AG04450 (cell line): Measurements from ENCODE around the gene NPFFR1. TPM values are rescaled to one million over a fixed set of nuclear protein-coding genes. Genes with fewer than 3 reads are reported as not detected.

ENCODE experiments used
- CTCF ChIA-PET: fragments of 300-600, 350-600 bp; formaldehyde crosslinking; extraction: SDS; loops from one replicate; lab custom pipeline; 2022; ENCODE audit warnings: antibody characterized with exemption, inconsistent platforms; lab: Charles Lee
- POLR2A ChIA-PET: fragments of 350-600 bp; formaldehyde crosslinking; extraction: SDS; loops from one replicate; lab custom pipeline; 2021; ENCODE audit warnings: antibody characterized with exemption, inconsistent platforms; lab: Yijun Ruan, JAX
- DNase-seq: peaks from one replicate; pipeline ENCODE4 v3.0.0-alpha.2; 2011; ENCODE audit warnings: low read depth, low spot score
- H3K27ac ChIP-seq: one replicate; pipeline ENCODE4 v1.5.1; 2012; ENCODE audit warnings: low read depth, low read length, control low read depth
- H3K27me3 ChIP-seq: one replicate; pipeline ENCODE4 v1.6.0; 2012; ENCODE audit warnings: low read length; ENCODE audit not compliant: control insufficient read depth, insufficient read depth
- H3K4me3 ChIP-seq: 2 replicates; pipeline ENCODE4 v1.5.1; 2011; ENCODE audit warnings: mild to moderate bottlenecking, low read depth, low read length, control low read depth
- H3K9me3 ChIP-seq: 2 replicates; pipeline ENCODE4 v1.5.1; 2012; ENCODE audit warnings: low read length; ENCODE audit not compliant: control insufficient read depth, insufficient read depth
- CTCF ChIP-seq: IDR thresholded peaks from 2 replicates; pipeline ENCODE4 v1.5.1; 2011; ENCODE audit warnings: low read depth, low read length, control low read depth, inconsistent platforms
- polyA plus RNA-seq: library from polyadenylated mRNA; depleted of rRNA; stranded (reverse); fragments of >200 nt; gene quantifications from 2 replicates; pipeline ENCODE4 v1.2.3, GENCODE V29; 2011

The NPFFR1 gene
- polyA plus RNA-seq, 1 experiment: 0.01 TPM

GRCh38 chr10:70323697-70324338 is 40.0 kb upstream of the NPFFR1 start:
- CTCF ChIA-PET: no interaction called here
- Histone ChIP-seq H3K4me3 (no peak overlapping the region), H3K27me3 (no peaks in the 10 kb centered on the region), H3K27ac (no peak overlapping the region), H3K9me3 (no peaks in the 10 kb centered on the region)
- no peak for DNase-seq
- POLR2A ChIA-PET: no interaction called here
- TF ChIP-seq CTCF: no peak

GRCh38 chr10:70323138-70323696 is 39.4 kb upstream of the NPFFR1 start:
- Histone ChIP-seq H3K4me3 (no peak overlapping the region), H3K27ac (no peak overlapping the region), H3K9me3 (no peaks in the 10 kb centered on the region), H3K27me3 (no peaks in the 10 kb centered on the region)
- no peak for DNase-seq
- ChIA-PET CTCF (no interaction called here), POLR2A (no interaction called here)
- TF ChIP-seq CTCF: no peak

GRCh38 chr10:70321897-70322890 is 38.4 kb upstream of the NPFFR1 start:
- ChIA-PET CTCF (no interaction called here), POLR2A (no interaction called here)
- no peak for DNase-seq
- no peak for TF ChIP-seq CTCF
- H3K4me3 ChIP-seq: no peak overlapping the region
- no peaks in the 10 kb centered on the region for H3K27me3 ChIP-seq
- H3K27ac ChIP-seq: no peak overlapping the region
- no peaks in the 10 kb centered on the region for H3K9me3 ChIP-seq

- CTCF ChIA-PET: interaction anchor here (0.7 kb wide), 1 partner anchor 19 kb away, joined by 3 read pairs; no protein-coding TSS in a partner anchor
- H3K27me3 ChIP-seq: no peaks in the 10 kb centered on the region
- no peak overlapping the region for H3K27ac ChIP-seq
- TF ChIP-seq CTCF: no peak
- DNase-seq: no peak
- no peak overlapping the region for H3K4me3 ChIP-seq
- no peaks in the 10 kb centered on the region for H3K9me3 ChIP-seq
- POLR2A ChIA-PET: interaction anchor here (0.6 kb wide), 1 partner anchor 223 kb away, joined by 6 read pairs; no protein-coding TSS in a partner anchor
These were observed 37.4 kb upstream of the NPFFR1 start for GRCh38 chr10:70321233-70321632.
